Right lobe of liver (tissue), 6 donors: Measurements from ENCODE around the gene JAZF1. TPM values are rescaled to one million over a fixed set of nuclear protein-coding genes. Genes with fewer than 3 reads are reported as not detected.
A peak's percentile ranks its signal among the peaks of the same experiment; 100 is the strongest.

Experiments
- ATAC-seq, 4 donors: fragments of 200-7000 bp; cut with Tn5 transposase; one replicate each; pipeline ENCODE4 v1.9.1; 2020; ENCODE audit warnings: mild to moderate bottlenecking in 4 of 4, moderate library complexity in 4 of 4
- DNase-seq, 3 donors: peaks; one replicate each; pipeline ENCODE4 v3.0.0-alpha.2; 2020
- H3K27ac ChIP-seq, 3 donors: fragments of 200-600 bp; one replicate each; pipeline ENCODE4 v1.8.0; 2022
- H3K27me3 ChIP-seq, 2 donors: fragments of 200-600 bp; one replicate each; pipeline ENCODE4 v1.8.0; 2022
- H3K36me3 ChIP-seq, 4 donors: fragments of 200-600 bp; sonication (generic) in 1 of 4; one replicate each; pipeline versions ENCODE4 v1.5.1 to v1.8.0; 2017 to 2022; ENCODE audit warnings: control low read depth in 1 of 4
- H3K4me1 ChIP-seq, 4 donors: fragments of 200-600 bp; sonication (generic) in 1 of 4; one replicate each; pipeline versions ENCODE4 v1.5.1 to v1.8.0; 2017 to 2022; ENCODE audit warnings: control low read depth in 1 of 4
- H3K4me3 ChIP-seq, 3 donors: fragments of 200-600 bp; one replicate each; pipeline ENCODE4 v1.8.0; 2022
- H3K9me3 ChIP-seq, 4 donors: fragments of 200-600 bp; sonication (generic) in 1 of 4; one replicate each; pipeline versions ENCODE4 v1.5.1 to v1.8.0; 2017 to 2022; ENCODE audit warnings: control low read depth in 1 of 4
- CTCF ChIP-seq, 4 donors: fragments of 200-600 bp in 3 of 4; fragments of 450-650 bp in 1 of 4; IDR thresholded peaks; one replicate each; pipeline versions ENCODE4 v1.5.1 to v1.8.0; 2016 to 2022; ENCODE audit warnings: antibody characterized with exemption in 4 of 4, mild to moderate bottlenecking in 2 of 4
- POLR2A ChIP-seq: fragments of 450-650 bp; IDR thresholded peaks from one replicate; pipeline ENCODE4 v1.6.1; 2017; ENCODE audit warnings: antibody characterized with exemption, mild to moderate bottlenecking
- WGBS: methylation state at CpG from one replicate; pipeline ENCODE4 v1.1.6; 2018; ENCODE audit warnings: low coverage, low lambda C conversion rate; ENCODE audit not compliant: insufficient coverage; ENCODE audit errors: missing lambda C conversion rate; 5-methylcytosine and 5-hydroxymethylcytosine counted together
- intact Hi-C, 2 donors: fragments of 100-400 bp; cut with DNase I; formaldehyde crosslinking; loops; one replicate each; pipeline versions ENCODE4 v1.11.2 to v1.14.1; 2022
- total RNA-seq, 6 experiments: library from RNA; depleted of rRNA in 2 of 6; stranded (reverse); fragments of >200 nt in 2 of 6; fragmentation: NEBNext Ultra II Directional in 3 of 6; extraction: Animal tissue kit (Norgen Biotek cat#: 25700) in 3 of 6; gene quantifications; one replicate each; pipeline versions ENCODE4 v1.1.0 to v1.2.4, GENCODE V29; 2016 to 2023
- donor health status: DM: no; HTN: yes; CAD: no.
- donor health status: DM: no; HTN: no; CAD: no.
- donor health status: DM: no; HTN: no; CAD: no.
- donor health status: DM: no; HTN: yes; CAD: no.
- donor health status: DM: no; HTN: yes; CAD: no.

Gene JAZF1
- total RNA-seq, 6 experiments from 2014 or later, result 4.8 to 20.9 (median 6.9) TPM

- no peak overlapping the region for H3K4me3 ChIP-seq
- H3K27ac ChIP-seq, result no peak overlapping the region
- H3K9me3 ChIP-seq, result no peaks in the 10 kb centered on the region
- no peaks in the 10 kb centered on the region for H3K36me3 ChIP-seq
- ATAC-seq (no peak), DNase-seq (no peak)
- intact Hi-C loops, result no loop called here
- WGBS, result 93% methylated on average over 2 of the region's 4 CpGs
- peaks cover 0 to 16% (median 6%) of the 10 kb centered on the region in 4 donors for H3K4me1 ChIP-seq
- TF ChIP-seq CTCF (IDR thresholded peaks at IDR 0.05), result no peak
- TF ChIP-seq POLR2A, result no peak
- H3K27me3 ChIP-seq, result no peaks in the 10 kb centered on the region
Observed at GRCh38 chr7:28160551-28160991, 20.0 kb downstream of the JAZF1 start.

DNA sequence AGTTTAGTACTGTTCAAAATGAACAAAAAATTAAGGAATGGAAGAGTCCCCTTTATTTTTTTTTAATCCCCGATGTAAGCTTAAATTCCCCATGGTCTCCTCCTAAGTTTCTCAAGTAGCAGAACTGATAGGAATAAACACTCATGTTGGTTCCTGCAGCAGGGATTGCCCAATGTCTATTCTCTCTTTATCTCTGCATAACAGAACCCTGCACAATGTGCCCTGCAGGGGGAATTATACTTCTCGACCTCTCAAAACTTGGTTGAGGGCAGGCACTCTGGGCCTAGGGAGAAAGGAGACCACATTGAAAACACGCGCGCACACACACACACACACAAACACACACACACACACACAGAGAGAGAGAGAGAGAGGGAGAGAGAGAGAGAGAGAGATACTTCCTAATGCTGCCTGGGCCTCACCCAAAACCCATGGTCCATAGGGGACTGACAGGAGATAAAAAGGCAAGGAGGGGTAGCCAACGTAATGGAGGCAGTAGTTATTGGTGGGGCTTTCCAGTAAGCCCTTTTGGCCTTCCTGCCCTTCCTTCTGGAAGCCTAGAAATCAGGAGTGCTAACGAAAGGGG is 22.7 kb downstream of the JAZF1 start:
- Histone ChIP-seq H3K27me3 (no peaks in the 10 kb centered on the region), H3K9me3 (no peaks in the 10 kb centered on the region), H3K27ac (no peak overlapping the region), H3K36me3 (no peaks in the 10 kb centered on the region), H3K4me1 (peaks cover 0 to 24% (median 11%) of the 10 kb centered on the region in 4 donors), H3K4me3 (no peak overlapping the region)
- ATAC-seq, result no peak
- TF ChIP-seq POLR2A (no peak), CTCF (IDR thresholded peaks at IDR 0.05) (no peak)
- DNase-seq, result no peak
- WGBS, result 69% methylated on average over 7 of the region's 7 CpGs
- intact Hi-C loops, result no loop called here

GRCh38 chr7:28157076-28157745 is 23.4 kb downstream of the JAZF1 start:
- Histone ChIP-seq H3K4me3 (no peak overlapping the region), H3K27ac (no peak overlapping the region), H3K36me3 (no peaks in the 10 kb centered on the region), H3K27me3 (no peaks in the 10 kb centered on the region), H3K4me1 (peaks cover 0 to 24% (median 11%) of the 10 kb centered on the region in 4 donors), H3K9me3 (no peaks in the 10 kb centered on the region)
- WGBS, result 86% methylated on average over 6 of the region's 6 CpGs
- intact Hi-C loops, result no loop called here
- DNase-seq (no peak), ATAC-seq (no peak)
- no peak for TF ChIP-seq CTCF (IDR thresholded peaks at IDR 0.05)
- TF ChIP-seq POLR2A, result no peak

- 58% methylated on average over 4 of the region's 4 CpGs for WGBS
- H3K27ac ChIP-seq, result peak overlapping the region in 1 of 3 donors; percentile 42
Observed at GRCh38 chr7:28156401-28156800, 24.2 kb downstream of the JAZF1 start.

More at GRCh38 chr7:28156401-28156800, 24.2 kb downstream of the JAZF1 start:
- Histone ChIP-seq H3K9me3 (no peaks in the 10 kb centered on the region), H3K4me1 (peaks cover 0 to 24% (median 11%) of the 10 kb centered on the region in 4 donors), H3K4me3 (no peak overlapping the region), H3K27me3 (no peaks in the 10 kb centered on the region), H3K36me3 (no peaks in the 10 kb centered on the region)
- ATAC-seq (peak; percentile 21 to 61 (median 40)), DNase-seq (no peak)
- no peak for TF ChIP-seq POLR2A
- no peak for TF ChIP-seq CTCF (IDR thresholded peaks at IDR 0.05)
- intact Hi-C loops, result no loop called here
